Measurements from ENCODE around the gene ACP1.
A peak's percentile ranks its signal among the peaks of the same experiment; 100 is the strongest.

DNA sequence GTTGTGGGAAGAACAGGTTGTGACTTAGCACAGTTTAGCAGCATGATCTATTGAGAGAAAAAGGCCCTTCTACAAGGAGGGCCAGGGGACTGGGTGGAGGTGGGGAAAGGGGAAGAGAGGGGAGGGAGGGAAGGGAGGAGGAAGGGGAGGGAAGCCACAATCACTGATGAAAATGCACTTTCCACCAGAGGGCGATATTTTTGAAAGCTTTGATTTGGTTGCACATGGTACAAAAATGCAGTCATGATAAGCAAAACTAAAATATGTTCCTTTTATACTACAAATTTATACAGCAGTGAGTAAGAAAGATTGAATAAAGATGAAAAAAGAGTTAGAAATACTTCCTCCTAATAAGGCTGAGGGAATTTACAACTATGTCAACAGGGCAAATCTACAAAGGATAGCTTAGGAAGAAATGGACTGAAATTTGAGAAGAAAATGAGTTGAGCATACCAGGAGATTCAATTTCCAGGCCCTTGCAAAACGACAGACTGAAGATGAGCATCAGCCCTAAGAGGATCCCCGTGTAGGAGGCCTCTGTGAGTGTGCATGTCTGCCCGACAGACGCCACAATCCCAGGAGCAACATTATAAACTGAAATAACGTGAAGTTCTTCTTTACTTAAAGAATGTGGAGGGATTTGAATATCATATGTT is 18.1 kb upstream of the ACP1 start:
- TF ChIP-seq, protein P1, sequence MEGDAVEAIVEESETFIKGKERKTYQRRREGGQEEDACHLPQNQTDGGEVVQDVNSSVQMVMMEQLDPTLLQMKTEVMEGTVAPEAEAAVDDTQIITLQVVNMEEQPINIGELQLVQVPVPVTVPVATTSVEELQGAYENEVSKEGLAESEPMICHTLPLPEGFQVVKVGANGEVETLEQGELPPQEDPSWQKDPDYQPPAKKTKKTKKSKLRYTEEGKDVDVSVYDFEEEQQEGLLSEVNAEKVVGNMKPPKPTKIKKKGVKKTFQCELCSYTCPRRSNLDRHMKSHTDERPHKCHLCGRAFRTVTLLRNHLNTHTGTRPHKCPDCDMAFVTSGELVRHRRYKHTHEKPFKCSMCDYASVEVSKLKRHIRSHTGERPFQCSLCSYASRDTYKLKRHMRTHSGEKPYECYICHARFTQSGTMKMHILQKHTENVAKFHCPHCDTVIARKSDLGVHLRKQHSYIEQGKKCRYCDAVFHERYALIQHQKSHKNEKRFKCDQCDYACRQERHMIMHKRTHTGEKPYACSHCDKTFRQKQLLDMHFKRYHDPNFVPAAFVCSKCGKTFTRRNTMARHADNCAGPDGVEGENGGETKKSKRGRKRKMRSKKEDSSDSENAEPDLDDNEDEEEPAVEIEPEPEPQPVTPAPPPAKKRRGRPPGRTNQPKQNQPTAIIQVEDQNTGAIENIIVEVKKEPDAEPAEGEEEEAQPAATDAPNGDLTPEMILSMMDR (IDR thresholded peaks at IDR 0.05), result peak in 3 of 4 experiments; percentile 26 to 50 (median 26)
- TF ChIP-seq POLR2A (IDR thresholded peaks at IDR 0.05), result no peak

Measured in uterus (tissue), 2 donors.